Adrenal gland (tissue), 12 donors: ENCODE measurements around the gene SLC20A1. TPM values are rescaled to one million over a fixed set of nuclear protein-coding genes. Genes with fewer than 3 reads are reported as not detected.
"Not testable (repeated sequence)": the region's sequence is repeated elsewhere in the genome, so short reads cannot be mapped to it uniquely, and the experiment has no call there.

Experiments used
- DNase-seq, 7 donors: peaks; one replicate each; pipeline ENCODE4 v3.0.0-alpha.2; 2019 to 2020
- H3K27ac ChIP-seq, 5 donors: fragments of 200-600 bp; sonication (generic) in 4 of 5; 1 replicate in 3 of 5; 2 replicates in 2 of 5; pipeline versions ENCODE4 v1.5.1 to v1.8.0; 2016 to 2020; ENCODE audit warnings: mild to moderate bottlenecking in 1 of 5
- H3K27me3 ChIP-seq: fragments of 200-600 bp; 2 replicates; pipeline ENCODE4 v1.8.0; 2021
- H3K36me3 ChIP-seq, 2 donors: fragments of 200-600 bp; replicated peaks in 1 of 2; 1 replicate in 1 of 2; 2 replicates in 1 of 2; pipeline versions ENCODE4 v1.5.1 to v1.8.0; 2018 to 2022
- H3K4me1 ChIP-seq, 2 donors: fragments of 200-600 bp; replicated peaks in 1 of 2; 1 replicate in 1 of 2; 2 replicates in 1 of 2; pipeline versions ENCODE4 v1.5.1 to v1.8.0; 2018 to 2021
- H3K4me3 ChIP-seq, 4 donors: fragments of 200-600 bp; sonication (generic) in 3 of 4; one replicate each; pipeline ENCODE4 v1.5.1; 2016 to 2018
- H3K9me3 ChIP-seq, 3 donors: fragments of 200-600 bp; sonication (generic) in 1 of 3; replicated peaks in 1 of 3; 1 replicate in 2 of 3; 2 replicates in 1 of 3; pipeline versions ENCODE4 v1.5.1 to v1.8.0; 2016 to 2021
- CTCF ChIP-seq, 6 experiments: fragments of 450-650 bp in 4 of 6; fragments of 200-600 bp in 2 of 6; sonication (generic) in 1 of 6; IDR thresholded peaks; 1 replicate in 5 of 6; 2 replicates in 1 of 6; pipeline versions ENCODE4 v1.5.1 to v1.8.0; 2016 to 2021; ENCODE audit warnings: antibody characterized with exemption in 6 of 6, mild to moderate bottlenecking in 2 of 6, moderate library complexity in 1 of 6
- POLR2A ChIP-seq, 2 donors: fragments of 450-650 bp; IDR thresholded peaks; one replicate each; pipeline ENCODE4 v1.6.1; 2017; ENCODE audit warnings: antibody characterized with exemption in 2 of 2, mild to moderate bottlenecking in 2 of 2, moderate library complexity in 1 of 2
- WGBS, 4 donors: extraction: QIAGEN DNeasy Blood & Tissue Kit in 2 of 4; methylation state at CpG; one replicate each; pipeline versions ENCODE4 v1.1.5 to v1.1.7; 2013 to 2017; 5-methylcytosine and 5-hydroxymethylcytosine counted together
- intact Hi-C, 2 donors: fragments of 100-400 bp; cut with DNase I; formaldehyde crosslinking; loops; one replicate each; pipeline versions ENCODE4 v1.14.1 to v1.15.0; 2022 to 2023
- polyA plus RNA-seq, 3 donors: library from polyadenylated mRNA; stranded (reverse); fragments of 200-250 nt in 2 of 3; fragments of 350-450 nt in 1 of 3; fragmentation: Illumina TruSeq in 1 of 3; extraction: RNeasy Lipid Tissue Mini Kit (QIAGEN cat#74804) in 1 of 3; gene quantifications; one replicate each; pipeline ENCODE4 v1.2.3, GENCODE V29; 2013 to 2014
- total RNA-seq, 9 donors: library from RNA; depleted of rRNA in 4 of 9; stranded (reverse); fragments of >200 nt in 4 of 9; fragments of 120-200 nt in 1 of 9; fragmentation: NEBNext Ultra II Directional in 1 of 9; extraction: Animal tissue kit (Norgen Biotek cat#: 25700) in 1 of 9; gene quantifications; one replicate each; pipeline versions ENCODE4 v1.1.0 to v1.2.4, GENCODE V29; 2013 to 2023
- donor health status: healthy with polysubstance abuse.
- donor health status: Bipolar disorder and iron deficiency.
- donor health status: DM: yes; HTN: yes; CAD: no.
- donor health status: DM: no; HTN: no; CAD: no.
- donor health status: DM: no; HTN: no; CAD: no.
- donor health status: DM: yes; HTN: yes; CAD: no.

The SLC20A1 gene
- total and polyA plus RNA-seq, 12 donors, result 6.9 to 28.1 (median 21.5) TPM

GRCh38 chr2:112706170-112706664 lies 60.5 kb downstream of the SLC20A1 start:
- no peaks in the 10 kb centered on the region for H3K4me1 ChIP-seq
- no peak overlapping the region for H3K4me3 ChIP-seq
- no peaks in the 10 kb centered on the region for H3K9me3 ChIP-seq
- intact Hi-C loops, result no loop called here
- no peak overlapping the region for H3K27ac ChIP-seq
- DNase-seq, result no peak
- H3K36me3 ChIP-seq, result no peaks in the 10 kb centered on the region
- TF ChIP-seq POLR2A (IDR thresholded peaks at IDR 0.05), result no peak
- no peak for TF ChIP-seq CTCF (IDR thresholded peaks at IDR 0.05)
- 42 to 59% (median 59%) methylated on average over 5 of the region's 5 CpGs for WGBS, 4 donors
- no peaks in the 10 kb centered on the region for H3K27me3 ChIP-seq

- intact Hi-C loops, H3K4me1 ChIP-seq, H3K27me3 ChIP-seq, H3K4me3 ChIP-seq, H3K36me3 ChIP-seq, H3K9me3 ChIP-seq, H3K27ac ChIP-seq: not testable (repeated sequence)
- 71 to 83% (median 77%) methylated on average over 9 of the region's 9 CpGs for WGBS, 4 donors
- peak in 1 of 7 donors; percentile 5 for DNase-seq
Measured at GRCh38 chr2:112706947-112707346, 61.2 kb downstream of the SLC20A1 start.

DNA sequence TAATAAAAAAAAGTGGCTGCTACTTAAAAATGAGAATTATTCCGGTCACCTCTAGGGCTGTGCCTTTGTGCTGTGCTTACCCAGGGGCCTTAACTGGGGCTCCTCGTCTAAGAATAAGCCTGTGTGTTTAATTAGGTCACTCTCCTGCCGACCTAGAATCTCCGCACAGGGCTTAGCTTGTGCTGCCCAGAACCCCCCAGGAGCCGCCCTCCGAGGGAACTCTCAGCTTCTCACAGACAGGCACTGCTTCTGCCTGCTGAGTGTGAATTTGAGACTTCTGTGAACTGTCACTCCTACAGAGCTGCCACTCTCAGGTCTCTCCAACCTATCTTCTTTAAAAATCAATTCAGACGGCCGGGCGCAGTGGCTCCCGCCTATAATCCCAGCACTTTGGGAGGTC lies 63.2 kb downstream of the SLC20A1 start:
- peak in 1 of 7 donors; percentile 28 for DNase-seq
- no peak overlapping the region for H3K27ac ChIP-seq

GRCh38 chr2:112709703-112710102 lies 64.0 kb downstream of the SLC20A1 start:
- Histone ChIP-seq H3K4me1 (no peaks in the 10 kb centered on the region), H3K4me3 (no peak overlapping the region), H3K36me3 (no peaks in the 10 kb centered on the region), H3K9me3 (no peaks in the 10 kb centered on the region), H3K27ac (no peak overlapping the region), H3K27me3 (no peaks in the 10 kb centered on the region)
- intact Hi-C loops, result no loop called here
- no peak for TF ChIP-seq POLR2A (IDR thresholded peaks at IDR 0.05)
- no peak for TF ChIP-seq CTCF (IDR thresholded peaks at IDR 0.05)
- peak in 1 of 7 donors; percentile 30 for DNase-seq
- 77 to 89% (median 87%) methylated on average over 5 to 6 of the region's 6 CpGs for WGBS, 4 donors

More for the DNA sequence above, 63.2 kb downstream of the SLC20A1 start:
- TF ChIP-seq CTCF (IDR thresholded peaks at IDR 0.05) (no peak), POLR2A (IDR thresholded peaks at IDR 0.05) (no peak)
- Histone ChIP-seq H3K4me1 (no peaks in the 10 kb centered on the region), H3K36me3 (no peaks in the 10 kb centered on the region), H3K9me3 (no peaks in the 10 kb centered on the region), H3K27me3 (no peaks in the 10 kb centered on the region), H3K4me3 (no peak overlapping the region)
- WGBS, 4 donors, result 59 to 64% (median 62%) methylated on average over 10 of the region's 10 CpGs
- intact Hi-C loops, result no loop called here
